ENCODE data around the gene MRAS. TPM values are rescaled to one million over a fixed set of nuclear protein-coding genes. Genes with fewer than 3 reads are reported as not detected.

MRAS gene
- total and polyA plus RNA-seq, 7 experiments from 2014 or later, result 0.05 to 4.9 (median 0.80) TPM; not detected in 2

- Histone ChIP-seq H3K4me1 (ENCODE audit: control insufficient read depth in 2 of 2, insufficient read depth in 2 of 2, low read length in 2 of 2) (no peaks in the 10 kb centered on the region), H3K27ac (ENCODE audit: low read depth, low read length) (no peak overlapping the region), H3K9me3 (ENCODE audit: control insufficient read depth in 2 of 3, low read length in 3 of 3) (no peaks in the 10 kb centered on the region), H3K27me3 (ENCODE audit: control insufficient read depth in 2 of 2, insufficient read depth in 2 of 2, low read length in 2 of 2) (no peaks in the 10 kb centered on the region), H3K36me3 (ENCODE audit: control insufficient read depth in 2 of 3, insufficient read depth in 3 of 3, low read length in 3 of 3) (peaks cover 0 to under 1% (median 0%) of the 10 kb centered on the region in 3 experiments), H3K4me3 (ENCODE audit: low read length) (no peak overlapping the region)
- intact Hi-C loops (cut with micrococcal nuclease), result loop anchor here in 1 of 2 donors (5.0 kb wide), 3 partner anchors 258 to 588 kb away; partner anchors contain the start of gene CEP70
- no peak for ATAC-seq
- Mint-ChIP-seq H3K36me3 (no peaks in the 10 kb centered on the region), H3K27ac (no peak overlapping the region), H3K4me3 (no peak overlapping the region), H3K4me1 (peaks cover 3 to 16% (median 13%) of the 10 kb centered on the region in 7 donors), H3K9me3 (no peaks in the 10 kb centered on the region), H3K27me3 (peaks cover 0 to 16% (median 0%) of the 10 kb centered on the region in 5 donors)
- CTCF ChIA-PET, result no interaction called here
- POLR2A ChIA-PET, result no interaction called here
- no peak for DNase-seq
These were observed 13.8 kb upstream of the MRAS start for GRCh38 chr3:138334608-138335007.

GRCh38 chr3:138336454-138336999, 11.9 kb upstream of the MRAS start:
- POLR2A ChIA-PET, result no interaction called here
- Mint-ChIP-seq H3K27me3 (peaks cover 0 to 16% (median 0%) of the 10 kb centered on the region in 5 donors), H3K4me1 (peaks cover 0 to 7% (median 5%) of the 10 kb centered on the region in 7 donors), H3K27ac (no peak overlapping the region), H3K9me3 (no peaks in the 10 kb centered on the region), H3K4me3 (no peak overlapping the region), H3K36me3 (no peaks in the 10 kb centered on the region)
- no peak for DNase-seq
- H3K9me3 ChIP-seq (ENCODE audit: control insufficient read depth in 2 of 3, low read length in 3 of 3), result no peaks in the 10 kb centered on the region
- no peak for ATAC-seq
- CTCF ChIA-PET, result interaction anchor here (0.6 to 0.9 kb wide), 3 partner anchors 9 to 38 kb away, joined by 3 read pairs; no protein-coding TSS in a partner anchor
- H3K27ac ChIP-seq (ENCODE audit: low read depth, low read length), result no peak overlapping the region
- H3K4me1 ChIP-seq (ENCODE audit: control insufficient read depth in 2 of 2, insufficient read depth in 2 of 2, low read length in 2 of 2), result no peaks in the 10 kb centered on the region
- intact Hi-C loops (cut with micrococcal nuclease), result no loop called here
- no peaks in the 10 kb centered on the region for H3K36me3 ChIP-seq (ENCODE audit: control insufficient read depth in 2 of 3, insufficient read depth in 3 of 3, low read length in 3 of 3)
- no peak overlapping the region for H3K4me3 ChIP-seq (ENCODE audit: low read length)
- no peaks in the 10 kb centered on the region for H3K27me3 ChIP-seq (ENCODE audit: control insufficient read depth in 2 of 2, insufficient read depth in 2 of 2, low read length in 2 of 2)

DNA sequence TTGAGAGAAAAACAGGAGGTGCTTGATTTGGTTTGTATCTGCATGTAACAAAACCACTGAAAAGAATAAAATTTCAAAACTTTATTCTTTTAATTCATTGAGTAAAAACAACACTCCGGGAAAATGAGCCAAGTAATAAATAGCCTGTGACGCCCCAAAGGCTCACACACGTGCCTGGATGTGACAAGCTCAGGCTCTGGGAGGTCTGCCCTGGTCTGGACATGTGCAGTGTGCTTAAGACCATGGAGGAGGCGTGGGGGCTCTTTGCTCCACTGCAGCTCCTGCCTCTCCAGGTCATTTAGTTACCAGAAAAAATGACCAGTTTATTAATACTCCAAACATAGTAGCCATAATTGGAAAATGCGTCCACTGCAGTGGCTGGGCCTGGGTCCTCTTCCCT, 10.1 kb upstream of the MRAS start:
- Mint-ChIP-seq H3K36me3 (no peaks in the 10 kb centered on the region), H3K4me3 (no peak overlapping the region), H3K9me3 (peaks cover 0 to 3% (median 0%) of the 10 kb centered on the region in 11 donors), H3K27me3 (peaks cover 0 to 13% (median 0%) of the 10 kb centered on the region in 5 donors), H3K4me1 (no peaks in the 10 kb centered on the region), H3K27ac (no peak overlapping the region)
- H3K27me3 ChIP-seq (ENCODE audit: control insufficient read depth in 2 of 2, insufficient read depth in 2 of 2, low read length in 2 of 2), result no peaks in the 10 kb centered on the region
- no peak overlapping the region for H3K4me3 ChIP-seq (ENCODE audit: low read length)
- ChIA-PET POLR2A (no interaction called here), CTCF (no interaction called here)
- H3K27ac ChIP-seq (ENCODE audit: low read depth, low read length), result no peak overlapping the region
- ATAC-seq (no peak), DNase-seq (no peak)
- intact Hi-C loops (cut with micrococcal nuclease), result no loop called here
- H3K36me3 ChIP-seq (ENCODE audit: control insufficient read depth in 2 of 3, insufficient read depth in 3 of 3, low read length in 3 of 3), result no peaks in the 10 kb centered on the region
- H3K4me1 ChIP-seq (ENCODE audit: control insufficient read depth in 2 of 2, insufficient read depth in 2 of 2, low read length in 2 of 2), result no peaks in the 10 kb centered on the region
- no peaks in the 10 kb centered on the region for H3K9me3 ChIP-seq (ENCODE audit: control insufficient read depth in 2 of 3, low read length in 3 of 3)

GRCh38 chr3:138338811-138339210, 9.6 kb upstream of the MRAS start:
- ATAC-seq (no peak), DNase-seq (no peak)
- Histone ChIP-seq H3K4me3 (ENCODE audit: low read length) (no peak overlapping the region), H3K4me1 (ENCODE audit: control insufficient read depth in 2 of 2, insufficient read depth in 2 of 2, low read length in 2 of 2) (no peaks in the 10 kb centered on the region), H3K27me3 (ENCODE audit: control insufficient read depth in 2 of 2, insufficient read depth in 2 of 2, low read length in 2 of 2) (no peaks in the 10 kb centered on the region), H3K9me3 (ENCODE audit: control insufficient read depth in 2 of 3, low read length in 3 of 3) (no peaks in the 10 kb centered on the region), H3K27ac (ENCODE audit: low read depth, low read length) (no peak overlapping the region), H3K36me3 (ENCODE audit: control insufficient read depth in 2 of 3, insufficient read depth in 3 of 3, low read length in 3 of 3) (no peaks in the 10 kb centered on the region)
- Mint-ChIP-seq H3K27me3 (peaks cover 0 to 10% (median 0%) of the 10 kb centered on the region in 5 donors), H3K36me3 (no peaks in the 10 kb centered on the region), H3K4me1 (no peaks in the 10 kb centered on the region), H3K9me3 (peaks cover 0 to 3% (median 0%) of the 10 kb centered on the region in 11 donors), H3K27ac (no peak overlapping the region), H3K4me3 (no peak overlapping the region)
- ChIA-PET POLR2A (no interaction called here), CTCF (no interaction called here)
- intact Hi-C loops (cut with micrococcal nuclease), result no loop called here

GRCh38 chr3:138340511-138340910, 7.9 kb upstream of the MRAS start:
- no peak for DNase-seq
- H3K36me3 Mint-ChIP-seq, result no peaks in the 10 kb centered on the region
- CTCF ChIA-PET, result no interaction called here
- H3K9me3 ChIP-seq (ENCODE audit: control insufficient read depth in 2 of 3, low read length in 3 of 3), result no peaks in the 10 kb centered on the region
- H3K4me1 Mint-ChIP-seq, result no peaks in the 10 kb centered on the region
- no peak overlapping the region for H3K27ac Mint-ChIP-seq
- H3K36me3 ChIP-seq (ENCODE audit: control insufficient read depth in 2 of 3, insufficient read depth in 3 of 3, low read length in 3 of 3), result no peaks in the 10 kb centered on the region
- peaks cover 0 to 3% (median 0%) of the 10 kb centered on the region in 5 donors for H3K27me3 Mint-ChIP-seq
- H3K4me3 ChIP-seq (ENCODE audit: low read length), result no peak overlapping the region
- no peaks in the 10 kb centered on the region for H3K4me1 ChIP-seq (ENCODE audit: control insufficient read depth in 2 of 2, insufficient read depth in 2 of 2, low read length in 2 of 2)
- H3K9me3 Mint-ChIP-seq, result peaks cover 0 to 3% (median 0%) of the 10 kb centered on the region in 11 donors
- intact Hi-C loops (cut with micrococcal nuclease), result no loop called here
- H3K4me3 Mint-ChIP-seq, result no peak overlapping the region
- POLR2A ChIA-PET, result no interaction called here
- no peak overlapping the region for H3K27ac ChIP-seq (ENCODE audit: low read depth, low read length)
- no peaks in the 10 kb centered on the region for H3K27me3 ChIP-seq (ENCODE audit: control insufficient read depth in 2 of 2, insufficient read depth in 2 of 2, low read length in 2 of 2)
- ATAC-seq, result no peak

DNA sequence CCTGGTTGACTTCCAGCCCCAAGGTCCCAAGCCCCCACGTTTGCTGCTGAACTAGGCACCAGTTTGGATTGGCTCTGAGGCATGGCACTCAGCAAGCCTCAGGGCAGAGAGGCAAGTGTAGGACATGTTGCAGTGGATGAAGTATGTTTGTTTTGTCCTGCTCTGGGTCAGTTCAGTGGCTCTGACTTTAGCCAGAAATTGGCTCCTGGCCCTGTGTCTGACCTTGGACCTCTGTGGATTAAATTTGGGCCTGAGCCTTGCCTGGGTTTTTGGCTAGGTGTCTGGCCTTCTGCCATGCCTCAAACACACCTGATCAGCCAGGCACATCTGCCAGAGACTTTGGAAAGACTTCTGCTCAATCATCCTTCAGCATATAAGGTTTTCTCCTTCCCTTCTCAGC, 3.6 kb upstream of the MRAS start:
- Histone ChIP-seq H3K4me1 (ENCODE audit: control insufficient read depth in 2 of 2, insufficient read depth in 2 of 2, low read length in 2 of 2) (no peaks in the 10 kb centered on the region), H3K27me3 (ENCODE audit: control insufficient read depth in 2 of 2, insufficient read depth in 2 of 2, low read length in 2 of 2) (no peaks in the 10 kb centered on the region), H3K4me3 (ENCODE audit: low read length) (no peak overlapping the region), H3K36me3 (ENCODE audit: control insufficient read depth in 2 of 3, insufficient read depth in 3 of 3, low read length in 3 of 3) (no peaks in the 10 kb centered on the region), H3K9me3 (ENCODE audit: control insufficient read depth in 2 of 3, low read length in 3 of 3) (no peaks in the 10 kb centered on the region), H3K27ac (ENCODE audit: low read depth, low read length) (no peak overlapping the region)
- ChIA-PET CTCF (interaction anchor here (0.5 to 0.7 kb wide), 2 partner anchors 131 to 567 kb away, joined by 3 to 9 read pairs; no protein-coding TSS in a partner anchor), POLR2A (no interaction called here)
- H3K9me3 Mint-ChIP-seq, result peaks cover 0 to 6% (median 0%) of the 10 kb centered on the region in 11 donors
- H3K4me3 Mint-ChIP-seq, result no peak overlapping the region
- peaks cover 0 to 7% (median 0%) of the 10 kb centered on the region in 5 donors for H3K36me3 Mint-ChIP-seq
- DNase-seq (no peak), ATAC-seq (no peak)
- H3K4me1 Mint-ChIP-seq, result peaks cover 0 to 11% (median 9%) of the 10 kb centered on the region in 7 donors
- no peak overlapping the region for H3K27ac Mint-ChIP-seq
- intact Hi-C loops (cut with micrococcal nuclease), result no loop called here
- H3K27me3 Mint-ChIP-seq, result peaks cover 26 to 29% (median 26%) of the 10 kb centered on the region in 5 donors

All from naive thymus-derived CD4-positive, alpha-beta T cell (primary cell).